Brain microvascular endothelial cell (primary cell): Measurements from ENCODE around the gene SYCN.

ENCODE experiments used
- DNase-seq: peaks from one replicate; pipeline ENCODE4 v3.0.0-alpha.2; 2020
- H3K27ac ChIP-seq: fragments of 250-450 bp; sonication (Bioruptor Pico); 2 replicates; pipeline ENCODE4 v1.5.1; 2020; ENCODE audit warnings: mild to moderate bottlenecking, moderate library complexity
- H3K27me3 ChIP-seq: fragments of 250-450 bp; sonication (Bioruptor Pico); replicated peaks from 2 replicates; pipeline ENCODE4 v1.5.1; 2020; ENCODE audit warnings: mild to moderate bottlenecking
- H3K36me3 ChIP-seq: fragments of 250-450 bp; sonication (Bioruptor Pico); replicated peaks from 2 replicates; pipeline ENCODE4 v1.5.1; 2020; ENCODE audit warnings: mild to moderate bottlenecking
- H3K4me3 ChIP-seq: 2 replicates; pipeline ENCODE4 v1.5.1; 2011; ENCODE audit warnings: low read depth, mild to moderate bottlenecking, control low read depth, low read length, moderate library complexity
- in situ Hi-C: cut with HindIII; loops from 2 replicates; pipeline ENCODE4 v1.10.0; 2017; ENCODE audit warnings: low sequenced_read_pairs, low pct_ligation_motif_present
- TF ChIP-seq, protein P1 (sequence below): IDR thresholded peaks from 2 replicates; pipeline ENCODE4 v1.5.1; 2011; ENCODE audit warnings: low read depth, mild to moderate bottlenecking, moderate library complexity, low read length, control low read depth, inconsistent platforms; ENCODE audit errors: missing control alignments

SYCN gene

DNA sequence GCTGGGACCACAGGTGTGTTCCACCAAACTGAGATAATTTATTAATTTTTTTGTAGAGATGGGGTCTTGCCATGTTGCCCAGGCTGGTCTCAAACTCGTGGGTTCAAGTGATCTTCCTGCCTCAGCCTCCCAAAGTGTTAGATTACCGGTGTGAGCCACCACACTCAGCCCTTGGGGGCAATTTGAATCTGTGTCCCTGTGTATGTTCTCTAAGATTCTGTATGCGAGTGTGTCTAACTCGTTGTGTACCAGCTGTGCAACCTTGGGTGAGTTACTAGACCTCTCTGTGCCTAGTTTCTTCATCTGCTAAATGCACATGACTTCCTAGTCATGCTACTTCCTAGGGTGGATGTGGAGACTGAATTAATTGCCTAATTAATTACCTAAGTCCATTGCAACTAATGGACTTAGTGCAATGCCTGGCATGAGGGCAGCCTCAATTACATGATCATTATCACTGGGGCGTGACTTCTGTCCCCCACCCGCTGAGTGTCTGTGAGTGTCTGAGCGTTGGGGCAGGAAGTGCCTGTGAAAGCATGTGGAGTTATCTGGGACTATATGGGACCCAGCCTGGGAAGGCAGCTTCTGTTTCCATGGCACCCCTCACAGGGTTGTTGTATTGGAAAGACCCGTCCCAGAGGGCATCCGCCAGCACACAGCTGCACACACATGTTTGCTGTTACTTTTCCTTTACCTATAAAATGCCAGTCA lies 9.1 kb downstream of the SYCN start:
- H3K27me3 ChIP-seq: peaks cover 33% of the 10 kb centered on the region
- no peaks in the 10 kb centered on the region for H3K36me3 ChIP-seq
- no peak for DNase-seq
- no peak overlapping the region for H3K4me3 ChIP-seq
- TF ChIP-seq, protein P1, sequence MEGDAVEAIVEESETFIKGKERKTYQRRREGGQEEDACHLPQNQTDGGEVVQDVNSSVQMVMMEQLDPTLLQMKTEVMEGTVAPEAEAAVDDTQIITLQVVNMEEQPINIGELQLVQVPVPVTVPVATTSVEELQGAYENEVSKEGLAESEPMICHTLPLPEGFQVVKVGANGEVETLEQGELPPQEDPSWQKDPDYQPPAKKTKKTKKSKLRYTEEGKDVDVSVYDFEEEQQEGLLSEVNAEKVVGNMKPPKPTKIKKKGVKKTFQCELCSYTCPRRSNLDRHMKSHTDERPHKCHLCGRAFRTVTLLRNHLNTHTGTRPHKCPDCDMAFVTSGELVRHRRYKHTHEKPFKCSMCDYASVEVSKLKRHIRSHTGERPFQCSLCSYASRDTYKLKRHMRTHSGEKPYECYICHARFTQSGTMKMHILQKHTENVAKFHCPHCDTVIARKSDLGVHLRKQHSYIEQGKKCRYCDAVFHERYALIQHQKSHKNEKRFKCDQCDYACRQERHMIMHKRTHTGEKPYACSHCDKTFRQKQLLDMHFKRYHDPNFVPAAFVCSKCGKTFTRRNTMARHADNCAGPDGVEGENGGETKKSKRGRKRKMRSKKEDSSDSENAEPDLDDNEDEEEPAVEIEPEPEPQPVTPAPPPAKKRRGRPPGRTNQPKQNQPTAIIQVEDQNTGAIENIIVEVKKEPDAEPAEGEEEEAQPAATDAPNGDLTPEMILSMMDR: no peak
- in situ Hi-C loops: no loop called here
- H3K27ac ChIP-seq: no peak overlapping the region

DNA sequence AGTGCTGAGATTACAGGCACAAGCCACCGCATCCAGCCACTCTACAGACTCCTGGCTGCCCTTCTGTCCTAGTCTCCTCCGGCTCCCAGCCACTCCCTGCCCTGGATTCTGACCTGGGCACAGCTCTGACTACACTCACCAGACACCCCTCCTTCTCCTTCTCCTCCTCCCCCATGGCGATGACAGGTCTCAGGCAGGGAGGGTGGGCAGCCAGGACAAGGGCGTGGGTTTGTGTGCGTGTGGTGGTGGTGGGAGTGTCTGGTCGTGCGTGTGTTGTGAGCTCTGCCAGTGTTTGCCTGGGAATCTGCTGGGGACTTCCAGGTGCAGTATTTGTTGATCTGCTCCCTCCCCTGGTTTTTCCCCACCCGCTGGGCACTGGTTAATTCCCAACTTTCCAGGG lies 10.3 kb downstream of the SYCN start:
- H3K4me3 ChIP-seq: no peak overlapping the region
- peaks cover 29% of the 10 kb centered on the region for H3K27me3 ChIP-seq
- H3K36me3 ChIP-seq: no peaks in the 10 kb centered on the region
- H3K27ac ChIP-seq: no peak overlapping the region
- in situ Hi-C loops: no loop called here
- DNase-seq: no peak
- TF ChIP-seq, protein P1: no peak

DNA sequence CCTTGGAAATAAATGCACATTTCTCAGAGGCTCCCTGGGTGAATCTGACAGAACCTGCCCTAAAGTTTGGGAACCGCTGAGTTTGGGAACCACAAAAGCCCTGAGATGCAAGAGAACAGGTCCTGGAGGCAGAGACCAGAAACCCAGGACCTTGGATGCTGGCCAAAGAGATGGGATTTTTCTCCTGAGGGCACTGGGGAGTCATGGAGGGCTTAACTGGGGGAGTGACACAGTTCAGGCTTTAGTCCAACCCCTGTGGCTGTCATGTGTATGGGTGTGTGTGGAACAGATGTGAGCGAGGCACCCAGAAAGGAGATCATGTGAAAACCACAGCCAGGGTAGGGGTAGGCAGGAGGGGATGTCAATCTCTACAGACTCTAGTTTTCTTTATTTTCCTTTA lies 11.2 kb downstream of the SYCN start:
- in situ Hi-C loops: no loop called here
- TF ChIP-seq, protein P1: no peak
- Histone ChIP-seq H3K27me3 (peaks cover 24% of the 10 kb centered on the region), H3K36me3 (no peaks in the 10 kb centered on the region), H3K4me3 (no peak overlapping the region), H3K27ac (no peak overlapping the region)
- DNase-seq: no peak

DNA sequence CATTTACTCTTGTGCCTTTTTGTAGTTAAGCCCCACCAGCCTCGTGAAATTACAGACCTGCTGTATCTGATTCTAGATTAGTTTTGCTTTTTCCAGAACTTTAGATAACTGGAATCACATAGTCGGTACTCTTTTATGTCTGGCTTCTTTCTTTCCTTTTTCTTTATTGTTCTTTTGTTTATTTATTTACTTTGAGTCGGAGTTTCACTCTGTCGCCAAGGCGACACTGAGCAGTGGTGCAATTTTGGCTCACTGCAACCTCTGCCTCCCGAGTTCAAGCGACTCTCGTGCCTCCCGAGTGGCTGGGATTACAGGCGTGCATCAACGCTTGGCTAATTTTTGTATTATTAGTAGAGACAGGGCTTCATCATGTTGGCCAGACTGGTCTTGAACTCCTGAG lies 13.3 kb downstream of the SYCN start:
- Histone ChIP-seq H3K27ac (no peak overlapping the region), H3K36me3 (no peaks in the 10 kb centered on the region), H3K27me3 (peaks cover 5% of the 10 kb centered on the region), H3K4me3 (no peak overlapping the region)
- in situ Hi-C loops: no loop called here
- TF ChIP-seq, protein P1: no peak
- no peak for DNase-seq

DNA sequence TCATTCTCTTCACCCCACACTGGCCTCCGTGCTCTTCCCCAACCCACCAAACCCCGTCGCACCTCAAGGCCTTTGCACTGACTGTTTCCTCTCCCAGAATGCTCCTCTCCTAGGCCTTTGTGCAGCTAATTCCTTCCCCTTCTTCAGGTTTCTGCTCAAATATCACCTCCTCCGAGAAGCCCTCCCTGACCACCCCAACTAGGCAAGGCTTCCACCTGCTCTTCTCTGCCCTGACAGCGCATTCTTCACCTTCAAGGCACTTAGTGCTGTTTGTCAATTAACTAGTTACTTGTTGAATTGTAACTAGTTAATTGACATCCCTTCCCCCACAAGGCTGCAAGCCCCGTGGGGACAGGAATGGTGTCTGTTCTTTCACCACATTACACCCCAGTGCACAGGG lies 15.1 kb downstream of the SYCN start:
- Histone ChIP-seq H3K27me3 (no peaks in the 10 kb centered on the region), H3K4me3 (no peak overlapping the region), H3K36me3 (no peaks in the 10 kb centered on the region), H3K27ac (no peak overlapping the region)
- in situ Hi-C loops: no loop called here
- no peak for DNase-seq
- TF ChIP-seq, protein P1: no peak

DNA sequence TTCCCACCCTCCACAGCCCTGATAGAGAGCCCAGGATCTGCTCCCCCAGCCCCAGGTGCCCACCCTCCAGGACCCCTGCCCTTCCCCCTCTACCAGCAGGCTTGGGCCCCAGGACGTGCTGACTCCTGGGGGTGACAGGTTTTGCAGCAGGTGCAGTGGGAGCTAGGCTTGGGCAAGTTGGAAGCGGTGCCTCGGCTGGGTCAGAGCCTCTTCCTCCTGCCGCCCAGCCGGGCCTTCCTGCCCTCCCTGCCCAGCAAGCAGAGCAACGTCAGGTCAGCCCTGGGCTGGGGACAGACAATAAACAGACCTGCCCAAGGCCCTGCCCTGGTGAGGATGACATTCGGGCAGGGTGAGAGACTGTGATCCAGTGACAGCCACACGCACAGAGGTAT lies 16.5 kb downstream of the SYCN start:
- in situ Hi-C loops: no loop called here

More for the DNA sequence above, 16.5 kb downstream of the SYCN start:
- no peak overlapping the region for H3K27ac ChIP-seq
- DNase-seq: no peak
- H3K36me3 ChIP-seq: no peaks in the 10 kb centered on the region
- TF ChIP-seq, protein P1: no peak
- H3K4me3 ChIP-seq: no peak overlapping the region
- H3K27me3 ChIP-seq: no peaks in the 10 kb centered on the region
